ENCODE measurements around the gene MFAP3L.
"Not testable (repeated sequence)": the region's sequence is repeated elsewhere in the genome, so short reads cannot be mapped to it uniquely, and the experiment has no call there.

MFAP3L gene

GRCh38 chr4:169957785-169958184, 68.4 kb downstream of the MFAP3L start:
- no peak for FAIRE-seq
- no peak for TF ChIP-seq POLR2A (IDR thresholded peaks at IDR 0.05; ENCODE audit: low read depth, low read length)
- DNase-seq (ENCODE audit: insufficient read length, low spot score): no peak

- no peak for DNase-seq (ENCODE audit: insufficient read length, low spot score)
- TF ChIP-seq POLR2A (IDR thresholded peaks at IDR 0.05; ENCODE audit: low read depth, low read length): no peak
- no peak for FAIRE-seq
Observed at GRCh38 chr4:169956091-169956843, 69.9 kb downstream of the MFAP3L start.

- FAIRE-seq (no peak), DNase-seq (ENCODE audit: insufficient read length, low spot score) (no peak)
- no peak for TF ChIP-seq POLR2A (IDR thresholded peaks at IDR 0.05; ENCODE audit: low read depth, low read length)
Observed at GRCh38 chr4:169955521-169955920, 70.7 kb downstream of the MFAP3L start.

GRCh38 chr4:169952236-169953002, 73.8 kb downstream of the MFAP3L start:
- no peak for DNase-seq (ENCODE audit: insufficient read length, low spot score)
- TF ChIP-seq POLR2A (IDR thresholded peaks at IDR 0.05; ENCODE audit: low read depth, low read length): no peak
- FAIRE-seq: no peak

GRCh38 chr4:169948271-169948670, 77.9 kb downstream of the MFAP3L start:
- no peak for TF ChIP-seq POLR2A (IDR thresholded peaks at IDR 0.05; ENCODE audit: low read depth, low read length)
- no peak for DNase-seq (ENCODE audit: insufficient read length, low spot score)
- no peak for FAIRE-seq

- DNase-seq (ENCODE audit: insufficient read length, low spot score): no peak
- TF ChIP-seq POLR2A (IDR thresholded peaks at IDR 0.05; ENCODE audit: low read depth, low read length): no peak
- no peak for FAIRE-seq
Observed at GRCh38 chr4:169945636-169946035, 80.6 kb downstream of the MFAP3L start.

GRCh38 chr4:169943601-169944000, 82.6 kb downstream of the MFAP3L start:
- FAIRE-seq; DNase-seq (ENCODE audit: insufficient read length, low spot score): not testable (repeated sequence)

- FAIRE-seq (no peak), DNase-seq (ENCODE audit: insufficient read length, low spot score) (no peak)
- TF ChIP-seq POLR2A (IDR thresholded peaks at IDR 0.05; ENCODE audit: low read depth, low read length): no peak
Observed at GRCh38 chr4:169941141-169941540, 85.1 kb downstream of the MFAP3L start.

GRCh38 chr4:169940460-169940859, 85.7 kb downstream of the MFAP3L start:
- no peak for TF ChIP-seq POLR2A (IDR thresholded peaks at IDR 0.05; ENCODE audit: low read depth, low read length)
- FAIRE-seq (no peak), DNase-seq (ENCODE audit: insufficient read length, low spot score) (no peak)
